HEK293 (cell line): ENCODE measurements around the gene SLC35D3.

Source experiments
- CTCF ChIP-seq: fragments of 450-650 bp; formaldehyde crosslinking; IDR thresholded peaks from 2 replicates; pipeline ENCODE4 v1.5.1; 2016; ENCODE audit warnings: missing biosample characterization, missing genetic modification characterization
- ZNF37A ChIP-seq: fragments of 450-650 bp; IDR thresholded peaks from 2 replicates; pipeline ENCODE4 v1.5.1; 2018; ENCODE audit warnings: missing biosample characterization, missing genetic modification characterization
- ZNF580 ChIP-seq: fragments of 450-650 bp; formaldehyde crosslinking; IDR thresholded peaks from 2 replicates; pipeline ENCODE4 v1.5.1; 2016; ENCODE audit warnings: missing biosample characterization, missing genetic modification characterization

- TF ChIP-seq ZNF580 (tag by site-specific recombination) (no peak), ZNF37A (tag by site-specific recombination) (no peak), CTCF (tag by site-specific recombination) (0 out of 2 replicates have a peak, but pooled peaks have one; percentile 13)
Measured at GRCh38 chr6:136890194-136890839, 31.8 kb upstream of the SLC35D3 start.
